Measurements from ENCODE around the gene AOPEP. TPM values are rescaled to one million over a fixed set of nuclear protein-coding genes. Genes with fewer than 3 reads are reported as not detected.

The AOPEP gene
- total and polyA plus RNA-seq, 2 of the 13 experiments (the other 11 are each of a cell fraction or from before 2014, with no cell fraction given): 22.2 to 41.6 TPM

- TF ChIP-seq ZNF160 (CRISPR knock-in tag; IDR thresholded peaks at IDR 0.05) (no peak), SAFB2 (CRISPR knock-in tag; IDR thresholded peaks at IDR 0.05; ENCODE audit: borderline replicate concordance, low read depth) (no peak), ZNF335 (CRISPR knock-in tag; IDR thresholded peaks at IDR 0.05) (peak; percentile 26; the same call in 1 of the 2 replicates), PITX1 (CRISPR knock-in tag; IDR thresholded peaks at IDR 0.05) (peak; percentile 76; the same call in 1 of the 2 replicates), MIER3 (CRISPR knock-in tag; IDR thresholded peaks at IDR 0.05; ENCODE audit: borderline replicate concordance) (0 out of 2 replicates have a peak, but pooled peaks have one; percentile 11), SOX5 (CRISPR knock-in tag; IDR thresholded peaks at IDR 0.05; ENCODE audit: borderline replicate concordance) (peak; percentile 71), TBX3 (IDR thresholded peaks at IDR 0.05; ENCODE audit: borderline replicate concordance) (no peak), ATRX (CRISPR knock-in tag; IDR thresholded peaks at IDR 0.05; ENCODE audit: borderline replicate concordance) (no peak), CC2D1A (CRISPR knock-in tag; IDR thresholded peaks at IDR 0.05) (no peak), NFAT5 (CRISPR knock-in tag; IDR thresholded peaks at IDR 0.05) (0 out of 2 replicates have a peak, but pooled peaks have one; percentile 32), THAP9 (CRISPR knock-in tag; IDR thresholded peaks at IDR 0.05; ENCODE audit: borderline replicate concordance) (peak; percentile 71), ZNF770 (CRISPR knock-in tag; IDR thresholded peaks at IDR 0.05) (0 out of 2 replicates have a peak, but pooled peaks have one; percentile 33), ZNF33B (CRISPR knock-in tag; IDR thresholded peaks at IDR 0.05) (no peak), ZNF292 (CRISPR knock-in tag; IDR thresholded peaks at IDR 0.05; ENCODE audit: borderline replicate concordance, low read depth) (peak; percentile 74), DRAP1 (CRISPR knock-in tag; IDR thresholded peaks at IDR 0.05) (0 out of 2 replicates have a peak, but pooled peaks have one; percentile 27), NCOA2 (CRISPR knock-in tag; IDR thresholded peaks at IDR 0.05) (peak; percentile 89), ZFP90 (CRISPR knock-in tag; IDR thresholded peaks at IDR 0.05; ENCODE audit: borderline replicate concordance) (no peak)
Observed at GRCh38 chr9:95023217-95024003, 296.9 kb downstream of the AOPEP start (continued).
